ENCODE measurements around the gene ZNF366. TPM values are rescaled to one million over a fixed set of nuclear protein-coding genes. Genes with fewer than 3 reads are reported as not detected.

The ZNF366 gene
- total RNA-seq, 2 donors from 2014 or later = not detected

DNA sequence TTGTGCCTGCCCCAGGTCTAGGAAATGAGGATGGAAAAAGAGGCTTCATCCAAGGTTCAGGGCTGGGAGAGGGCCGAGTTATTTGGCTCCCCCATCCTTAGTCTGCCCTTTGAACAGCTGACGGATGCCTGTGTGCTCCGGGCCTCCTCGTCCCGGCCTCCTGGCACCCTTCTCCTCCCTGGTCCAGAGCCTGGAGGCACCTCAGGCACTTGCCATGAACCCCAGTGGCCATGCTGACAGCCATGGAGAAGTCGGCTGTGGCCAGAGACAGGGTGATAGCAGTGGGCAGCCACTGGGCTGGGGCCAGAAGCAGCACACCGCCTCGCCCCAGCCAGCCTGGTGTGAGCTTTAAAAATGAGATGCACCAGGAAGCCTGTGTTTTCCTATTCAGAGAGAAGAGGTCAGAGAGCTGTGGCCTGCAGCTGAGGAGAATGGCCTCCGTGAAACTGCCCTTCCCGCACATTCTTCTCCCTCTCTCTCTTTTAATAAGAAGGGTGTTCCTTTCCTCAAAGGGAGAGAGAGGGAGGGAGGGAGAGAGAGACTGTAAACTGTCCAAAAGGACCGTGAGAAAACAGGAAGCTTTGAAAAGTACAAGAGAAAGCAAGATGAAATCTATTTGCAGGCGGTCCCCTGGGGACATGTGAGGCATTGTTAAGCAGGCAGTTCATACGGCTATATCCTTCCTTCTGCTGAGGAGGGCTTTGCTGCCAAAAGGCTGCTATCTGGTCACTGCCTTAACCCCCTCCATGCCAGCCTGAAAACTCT, 55.3 kb downstream of the ZNF366 start:
- no peaks in the 10 kb centered on the region for H3K9me3 Mint-ChIP-seq
- H3K27me3 Mint-ChIP-seq (ENCODE audit: low read depth) = peaks cover 14% of the 10 kb centered on the region
- no peak overlapping the region for H3K4me3 Mint-ChIP-seq

GRCh38 chr5:72448368-72448767, 58.8 kb downstream of the ZNF366 start:
- DNase-seq (no peak), ATAC-seq (replicated peaks in 1 of 2) (no peak)
- Mint-ChIP-seq H3K4me3 (no peak overlapping the region), H3K9me3 (no peaks in the 10 kb centered on the region), H3K4me1 (ENCODE audit: low read depth) (no peaks in the 10 kb centered on the region), H3K27ac (no peak overlapping the region), H3K36me3 (ENCODE audit: insufficient read depth in 2 of 2) (no peaks in the 10 kb centered on the region), H3K27me3 (ENCODE audit: low read depth) (peaks cover 14% of the 10 kb centered on the region)

More for the DNA sequence above, 55.3 kb downstream of the ZNF366 start:
- no peak for DNase-seq
- no peak for ATAC-seq (replicated peaks in 1 of 2)
- Mint-ChIP-seq H3K4me1 (ENCODE audit: low read depth) (no peaks in the 10 kb centered on the region), H3K36me3 (ENCODE audit: insufficient read depth in 2 of 2) (no peaks in the 10 kb centered on the region), H3K27ac (no peak overlapping the region)

DNA sequence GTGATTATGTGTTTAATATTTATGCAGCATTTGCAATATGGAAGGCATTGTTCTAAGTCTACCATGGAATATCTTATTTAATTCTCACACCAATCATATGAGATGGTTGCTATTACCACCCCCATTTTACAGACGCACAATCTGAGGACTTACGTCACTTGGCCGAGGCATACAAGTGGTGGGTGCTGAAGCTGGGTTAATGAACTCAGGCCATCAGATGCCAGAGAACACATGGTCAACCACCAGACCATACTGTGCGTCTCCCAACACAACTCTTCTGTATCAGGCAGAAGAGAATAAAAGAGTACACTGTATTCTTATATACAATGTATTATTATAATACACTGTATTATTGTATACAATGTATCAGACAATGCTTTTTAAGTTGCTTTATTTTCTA, 59.5 kb downstream of the ZNF366 start:
- ATAC-seq (replicated peaks in 1 of 2) (no peak), DNase-seq (no peak)
- H3K4me3 Mint-ChIP-seq = no peak overlapping the region
- no peaks in the 10 kb centered on the region for H3K9me3 Mint-ChIP-seq
- no peaks in the 10 kb centered on the region for H3K36me3 Mint-ChIP-seq (ENCODE audit: insufficient read depth in 2 of 2)
- H3K27ac Mint-ChIP-seq = no peak overlapping the region
- no peaks in the 10 kb centered on the region for H3K4me1 Mint-ChIP-seq (ENCODE audit: low read depth)
- peaks cover 9% of the 10 kb centered on the region for H3K27me3 Mint-ChIP-seq (ENCODE audit: low read depth)

GRCh38 chr5:72445969-72446368, 61.2 kb downstream of the ZNF366 start:
- no peak overlapping the region for H3K27ac Mint-ChIP-seq

GRCh38 chr5:72443883-72444282, 63.3 kb downstream of the ZNF366 start:
- DNase-seq = no peak
- no peak overlapping the region for H3K27ac Mint-ChIP-seq

More at GRCh38 chr5:72445969-72446368, 61.2 kb downstream of the ZNF366 start:
- Mint-ChIP-seq H3K36me3 (ENCODE audit: insufficient read depth in 2 of 2) (no peaks in the 10 kb centered on the region), H3K9me3 (no peaks in the 10 kb centered on the region), H3K4me1 (ENCODE audit: low read depth) (no peaks in the 10 kb centered on the region), H3K27me3 (ENCODE audit: low read depth) (peaks cover 7% of the 10 kb centered on the region), H3K4me3 (no peak overlapping the region)
- ATAC-seq (replicated peaks in 1 of 2) (no peak), DNase-seq (no peak)

DNA sequence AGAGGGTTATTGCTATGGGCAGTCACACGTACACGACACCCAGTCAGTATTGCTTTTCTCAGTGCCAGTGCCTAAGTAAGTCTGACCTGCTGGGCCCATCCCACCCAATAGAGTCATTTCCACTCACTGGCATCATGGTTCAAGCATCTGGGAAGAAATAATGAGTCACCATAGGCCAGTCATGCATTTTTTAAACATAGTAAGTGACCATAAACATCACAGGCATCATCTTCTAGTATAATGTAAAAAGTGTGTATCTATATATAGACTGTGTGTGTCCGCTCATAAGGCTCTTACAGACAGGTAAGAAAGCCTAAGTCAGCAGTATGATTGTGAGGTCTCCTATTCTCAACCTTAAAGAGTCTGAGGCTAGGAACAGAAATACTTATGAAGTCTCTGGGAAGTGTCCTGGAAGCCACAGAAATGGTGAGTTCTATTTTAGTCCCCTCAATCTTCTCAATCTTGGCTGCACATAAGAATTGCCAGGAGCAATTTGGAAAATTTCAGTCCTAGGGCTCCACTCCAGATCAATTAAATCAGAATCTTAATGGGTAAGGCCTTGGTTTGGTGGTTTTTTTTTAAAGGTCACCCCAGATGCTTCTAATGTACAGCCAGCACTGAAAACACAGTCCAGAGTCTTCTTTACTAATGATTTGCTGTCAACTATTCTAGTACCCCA, 65.2 kb downstream of the ZNF366 start:
- H3K27me3 Mint-ChIP-seq (ENCODE audit: low read depth) = no peaks in the 10 kb centered on the region
- H3K27ac Mint-ChIP-seq = no peak overlapping the region
- H3K4me3 Mint-ChIP-seq = no peak overlapping the region
- H3K9me3 Mint-ChIP-seq = peaks cover 0 to 2% of the 10 kb centered on the region in 2 donors
- no peaks in the 10 kb centered on the region for H3K4me1 Mint-ChIP-seq (ENCODE audit: low read depth)
- DNase-seq = no peak
- H3K36me3 Mint-ChIP-seq (ENCODE audit: insufficient read depth in 2 of 2) = no peaks in the 10 kb centered on the region
- no peak for ATAC-seq (replicated peaks in 1 of 2)

More at GRCh38 chr5:72443883-72444282, 63.3 kb downstream of the ZNF366 start:
- Mint-ChIP-seq H3K9me3 (no peaks in the 10 kb centered on the region), H3K4me1 (ENCODE audit: low read depth) (no peaks in the 10 kb centered on the region), H3K4me3 (no peak overlapping the region), H3K36me3 (ENCODE audit: insufficient read depth in 2 of 2) (no peaks in the 10 kb centered on the region), H3K27me3 (ENCODE audit: low read depth) (no peaks in the 10 kb centered on the region)
- no peak for ATAC-seq (replicated peaks in 1 of 2)

GRCh38 chr5:72441094-72441723, 66.0 kb downstream of the ZNF366 start:
- no peak for ATAC-seq (replicated peaks in 1 of 2)
- no peak for DNase-seq
- H3K4me1 Mint-ChIP-seq (ENCODE audit: low read depth) = no peaks in the 10 kb centered on the region

GRCh38 chr5:72440207-72440638, 67.0 kb downstream of the ZNF366 start:
- Mint-ChIP-seq H3K4me3 (no peak overlapping the region), H3K27ac (no peak overlapping the region), H3K36me3 (ENCODE audit: insufficient read depth in 2 of 2) (no peaks in the 10 kb centered on the region), H3K4me1 (ENCODE audit: low read depth) (no peaks in the 10 kb centered on the region), H3K9me3 (peaks cover 0 to 2% of the 10 kb centered on the region in 2 donors), H3K27me3 (ENCODE audit: low read depth) (peaks cover 15% of the 10 kb centered on the region)
- ATAC-seq (replicated peaks in 1 of 2) (no peak), DNase-seq (no peak)

More at GRCh38 chr5:72441094-72441723, 66.0 kb downstream of the ZNF366 start:
- Mint-ChIP-seq H3K27ac (no peak overlapping the region), H3K27me3 (ENCODE audit: low read depth) (peaks cover 6% of the 10 kb centered on the region), H3K9me3 (peaks cover 0 to 2% of the 10 kb centered on the region in 2 donors), H3K4me3 (no peak overlapping the region), H3K36me3 (ENCODE audit: insufficient read depth in 2 of 2) (no peaks in the 10 kb centered on the region)

GRCh38 chr5:72439192-72439591, 68.0 kb downstream of the ZNF366 start:
- H3K4me1 Mint-ChIP-seq (ENCODE audit: low read depth) = no peaks in the 10 kb centered on the region
- ATAC-seq (replicated peaks in 1 of 2) (no peak), DNase-seq (no peak)
- H3K27ac Mint-ChIP-seq = no peak overlapping the region
- peaks cover 18% of the 10 kb centered on the region for H3K27me3 Mint-ChIP-seq (ENCODE audit: low read depth)
- no peaks in the 10 kb centered on the region for H3K36me3 Mint-ChIP-seq (ENCODE audit: insufficient read depth in 2 of 2)
- no peak overlapping the region for H3K4me3 Mint-ChIP-seq
- peaks cover 0 to 2% of the 10 kb centered on the region in 2 donors for H3K9me3 Mint-ChIP-seq

DNA sequence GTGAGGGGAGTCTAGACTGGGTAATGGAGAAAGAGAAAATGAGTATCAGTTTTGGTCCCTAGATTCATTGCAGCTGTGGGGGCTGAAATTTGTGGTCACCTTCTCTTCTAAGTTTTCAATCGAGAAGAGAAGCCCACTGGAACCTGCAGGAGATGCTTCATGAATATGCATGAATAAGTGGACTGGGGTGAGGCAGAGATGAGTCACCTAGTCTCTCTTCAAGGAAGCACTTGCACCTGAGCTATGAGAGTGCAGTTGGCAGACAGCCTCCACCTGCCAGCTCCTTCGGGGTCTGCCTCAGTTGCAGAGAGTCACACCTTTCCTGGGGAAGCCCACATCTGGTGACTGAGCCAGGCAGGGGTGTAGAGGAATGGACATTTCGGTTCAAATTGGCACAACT, 69.1 kb downstream of the ZNF366 start:
- no peak for DNase-seq
- no peak for ATAC-seq (replicated peaks in 1 of 2)
- Mint-ChIP-seq H3K4me1 (ENCODE audit: low read depth) (no peaks in the 10 kb centered on the region), H3K4me3 (no peak overlapping the region), H3K36me3 (ENCODE audit: insufficient read depth in 2 of 2) (no peaks in the 10 kb centered on the region), H3K27me3 (ENCODE audit: low read depth) (peaks cover 22% of the 10 kb centered on the region), H3K9me3 (peaks cover 0 to 2% of the 10 kb centered on the region in 2 donors), H3K27ac (no peak overlapping the region)

GRCh38 chr5:72436796-72437471, 70.3 kb downstream of the ZNF366 start:
- H3K27ac Mint-ChIP-seq = no peak overlapping the region
- no peaks in the 10 kb centered on the region for H3K36me3 Mint-ChIP-seq (ENCODE audit: insufficient read depth in 2 of 2)
- H3K27me3 Mint-ChIP-seq (ENCODE audit: low read depth) = peaks cover 27% of the 10 kb centered on the region
- no peak overlapping the region for H3K4me3 Mint-ChIP-seq
- H3K9me3 Mint-ChIP-seq = peaks cover 0 to 2% of the 10 kb centered on the region in 2 donors
- DNase-seq (no peak), ATAC-seq (replicated peaks in 1 of 2) (no peak)
- H3K4me1 Mint-ChIP-seq (ENCODE audit: low read depth) = no peaks in the 10 kb centered on the region

- ATAC-seq (replicated peaks in 1 of 2) = no peak
- H3K36me3 Mint-ChIP-seq (ENCODE audit: insufficient read depth in 2 of 2) = no peaks in the 10 kb centered on the region
Observed at GRCh38 chr5:72434781-72435437, 72.3 kb downstream of the ZNF366 start.

More at GRCh38 chr5:72434781-72435437, 72.3 kb downstream of the ZNF366 start:
- Mint-ChIP-seq H3K27ac (no peak overlapping the region), H3K9me3 (peaks cover 0 to 2% of the 10 kb centered on the region in 2 donors), H3K27me3 (ENCODE audit: low read depth) (peaks cover 33% of the 10 kb centered on the region), H3K4me3 (no peak overlapping the region), H3K4me1 (ENCODE audit: low read depth) (no peaks in the 10 kb centered on the region)
- no peak for DNase-seq

All from activated T-cell treated with anti-CD3 and anti-CD28 coated beads, Interleukin-2, amount 50 U/mL, for 72 hours (primary cell).